Esophagus mucosa (tissue), 1 donor: Measurements from ENCODE around the gene LCA5L. TPM values are rescaled to one million over a fixed set of nuclear protein-coding genes. Genes with fewer than 3 reads are reported as not detected.

Experiments
- total RNA-seq: library from RNA; stranded (reverse); gene quantifications from one replicate; pipeline ENCODE4 v1.2.4, GENCODE V29; 2023
- donor health status: DM: yes; HTN: yes; CAD: no.

The LCA5L gene
- total RNA-seq, 1 donor from 2014 or later: 0.80 TPM

Other genes starting within 250 kb of the LCA5L start
- gene BRWD1, start 132.1 kb downstream of the LCA5L start, total RNA-seq: 20.5 TPM
- 213 TPM for gene HMGN1, start 96.7 kb downstream of the LCA5L start, total RNA-seq
- 1.2 TPM for gene SH3BGR, start 6.2 kb upstream of the LCA5L start, total RNA-seq
- gene B3GALT5, start 167.2 kb upstream of the LCA5L start, total RNA-seq: 1.2 TPM